GM18907 (cell line): ENCODE data around the gene ZNF32.
"Not testable (repeated sequence)": the region's sequence is repeated elsewhere in the genome, so short reads cannot be mapped to it uniquely, and the experiment has no call there.

Source experiments
- ATAC-seq: cut with Tn5 transposase; IDR thresholded peaks from one replicate; pipeline ENCODE4 v1.9.1; 2021; ENCODE audit warnings: mild to moderate bottlenecking, moderate library complexity; ENCODE audit not compliant: unreplicated experiment

Gene ZNF32

DNA sequence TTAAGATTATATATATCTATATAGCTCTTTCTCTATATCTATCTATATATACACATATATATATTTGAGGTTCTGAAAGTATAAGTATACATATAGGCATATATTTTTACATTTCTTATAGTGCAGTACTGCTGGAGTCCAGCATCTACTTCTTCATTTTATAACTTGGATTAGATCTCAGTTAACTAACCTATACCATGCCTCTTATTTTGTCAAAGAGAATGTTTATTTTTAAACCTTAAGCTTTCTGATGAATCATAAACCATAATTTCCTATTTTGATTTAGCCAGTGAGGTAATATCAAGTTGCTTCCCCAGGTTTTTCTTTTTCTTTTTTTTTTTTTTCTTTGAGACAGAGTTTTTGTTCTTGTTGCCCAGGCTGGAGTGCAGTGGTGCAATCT lies 8.1 kb downstream of the ZNF32 start:
- ATAC-seq: no peak

- ATAC-seq: not testable (repeated sequence)
These were observed 12.9 kb downstream of the ZNF32 start for GRCh38 chr10:43635816-43636215.

- ATAC-seq: no peak
These were observed 19.7 kb downstream of the ZNF32 start for GRCh38 chr10:43628956-43629355.

DNA sequence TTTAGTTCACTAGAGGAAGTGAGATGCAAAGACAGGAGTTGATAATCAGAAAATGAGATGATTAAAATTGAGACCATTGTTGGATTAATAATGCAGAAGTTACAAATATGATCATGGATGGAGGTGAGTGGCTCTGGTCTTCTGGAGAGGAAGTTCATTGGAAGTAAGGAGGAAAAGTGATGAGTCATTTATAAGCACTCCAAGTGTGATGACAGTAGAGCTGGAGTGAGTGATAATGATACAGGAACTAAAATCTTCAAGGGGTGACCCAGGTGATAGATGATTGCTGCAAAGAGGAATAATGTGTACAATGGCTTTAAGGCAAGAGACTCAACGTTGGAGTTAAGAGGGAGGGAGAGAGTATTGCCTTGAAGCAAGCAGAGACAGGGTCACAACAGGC lies 20.7 kb downstream of the ZNF32 start:
- ATAC-seq: no peak

DNA sequence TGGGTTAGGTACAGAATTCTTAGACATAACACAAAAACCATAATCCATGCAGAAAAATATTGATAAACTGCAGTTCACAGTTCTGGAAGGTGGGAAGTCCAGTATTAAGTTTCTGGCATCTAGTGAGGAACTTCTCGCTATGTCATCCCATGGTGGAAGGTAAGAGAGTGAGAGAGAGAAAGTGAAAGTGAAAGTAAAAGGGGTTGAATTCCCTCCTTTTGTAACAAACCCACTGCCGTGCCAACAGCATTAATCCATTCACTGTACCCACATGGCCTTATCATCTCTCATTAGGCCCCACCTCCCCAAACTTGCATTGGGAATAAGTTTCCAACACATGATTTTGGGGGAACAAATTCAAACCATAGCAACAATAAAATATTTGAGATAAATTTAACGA lies 25.3 kb downstream of the ZNF32 start:
- ATAC-seq: no peak

DNA sequence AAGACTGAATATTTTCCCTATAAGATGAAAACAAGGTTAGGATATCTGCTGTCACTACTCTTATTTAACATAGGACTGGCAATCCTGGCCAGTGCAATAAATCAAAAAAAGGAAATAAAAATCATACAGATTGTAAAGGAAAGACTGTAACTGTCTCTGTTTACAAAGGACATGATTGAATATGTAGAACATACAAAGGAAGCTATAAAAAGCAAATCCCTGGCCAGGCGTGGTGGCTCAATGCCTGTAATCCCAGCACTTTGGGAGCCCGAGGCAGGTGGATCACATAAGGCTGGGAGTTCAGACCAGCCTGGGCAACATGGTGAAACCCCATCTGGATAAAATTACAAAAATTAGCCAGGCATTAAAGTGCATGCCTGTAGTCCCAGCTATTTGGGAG lies 26.6 kb downstream of the ZNF32 start:
- ATAC-seq: no peak

DNA sequence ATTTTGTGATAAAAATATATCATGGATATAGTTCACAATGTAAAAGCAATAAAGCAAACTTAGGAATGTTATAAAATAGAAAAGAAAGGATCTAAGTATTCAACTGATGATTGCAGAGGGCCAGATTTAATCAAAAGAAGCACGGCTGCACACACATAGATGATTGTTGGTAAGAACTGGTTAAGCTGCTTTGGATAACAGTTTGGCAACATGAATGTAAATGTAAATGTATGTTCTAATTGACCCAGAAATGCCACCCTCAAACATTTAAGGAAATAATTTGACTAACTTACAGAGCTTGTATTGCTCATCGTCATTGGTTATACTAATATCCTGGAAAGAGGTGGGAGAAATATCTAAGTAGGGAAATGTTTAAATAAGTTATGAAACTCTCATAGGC lies 29.3 kb downstream of the ZNF32 start:
- ATAC-seq: no peak

DNA sequence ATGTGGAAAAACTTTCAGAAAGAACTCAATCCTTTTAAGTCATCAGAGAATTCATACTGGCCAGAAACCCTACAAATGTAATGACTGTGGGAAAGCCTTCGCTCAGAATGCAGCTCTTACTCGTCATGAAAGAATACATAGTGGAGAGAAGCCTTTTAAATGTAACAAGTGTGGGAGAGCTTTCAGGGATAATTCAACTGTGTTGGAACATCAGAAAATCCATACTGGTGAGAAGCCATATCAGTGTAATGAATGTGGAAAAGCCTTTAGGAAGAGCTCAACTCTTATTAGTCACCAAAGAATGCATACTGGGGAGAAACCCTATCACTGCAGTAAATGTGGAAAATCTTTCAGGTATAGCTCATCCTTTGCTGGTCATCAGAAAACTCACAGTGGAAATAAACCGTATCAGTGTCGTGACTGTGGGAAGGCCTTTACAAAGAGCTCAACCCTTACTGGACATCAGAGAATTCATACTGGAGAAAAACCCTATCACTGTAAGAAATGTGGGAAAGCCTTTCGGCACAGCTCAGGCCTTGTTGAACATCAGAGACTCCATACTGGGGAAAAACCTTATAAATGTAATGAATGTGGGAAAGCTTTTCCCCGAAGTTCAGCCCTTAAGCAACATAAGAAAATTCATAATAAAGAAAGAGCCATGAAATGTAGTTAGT lies 31.8 kb downstream of the ZNF32 start:
- ATAC-seq: no peak

GRCh38 chr10:43610636-43611035 lies 38.0 kb downstream of the ZNF32 start:
- ATAC-seq: no peak

DNA sequence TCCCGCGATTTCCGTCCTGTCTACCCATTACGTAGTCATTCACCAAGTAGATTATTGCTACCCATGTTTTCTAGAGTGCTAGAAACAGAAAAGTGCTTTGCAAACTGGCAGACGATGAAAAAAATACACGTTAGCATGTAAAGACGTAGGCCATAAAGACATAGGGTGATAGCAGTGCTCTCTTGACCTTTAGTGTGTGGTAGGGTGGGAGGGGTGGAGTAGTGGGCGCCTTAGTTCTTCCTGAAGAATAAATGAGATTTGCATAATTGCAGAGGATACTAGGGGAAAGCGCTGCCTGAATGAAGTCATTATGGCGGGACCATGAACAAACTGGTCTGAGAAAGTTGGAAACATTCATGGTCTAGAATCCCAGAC lies 41.5 kb downstream of the ZNF32 start:
- no peak for ATAC-seq

DNA sequence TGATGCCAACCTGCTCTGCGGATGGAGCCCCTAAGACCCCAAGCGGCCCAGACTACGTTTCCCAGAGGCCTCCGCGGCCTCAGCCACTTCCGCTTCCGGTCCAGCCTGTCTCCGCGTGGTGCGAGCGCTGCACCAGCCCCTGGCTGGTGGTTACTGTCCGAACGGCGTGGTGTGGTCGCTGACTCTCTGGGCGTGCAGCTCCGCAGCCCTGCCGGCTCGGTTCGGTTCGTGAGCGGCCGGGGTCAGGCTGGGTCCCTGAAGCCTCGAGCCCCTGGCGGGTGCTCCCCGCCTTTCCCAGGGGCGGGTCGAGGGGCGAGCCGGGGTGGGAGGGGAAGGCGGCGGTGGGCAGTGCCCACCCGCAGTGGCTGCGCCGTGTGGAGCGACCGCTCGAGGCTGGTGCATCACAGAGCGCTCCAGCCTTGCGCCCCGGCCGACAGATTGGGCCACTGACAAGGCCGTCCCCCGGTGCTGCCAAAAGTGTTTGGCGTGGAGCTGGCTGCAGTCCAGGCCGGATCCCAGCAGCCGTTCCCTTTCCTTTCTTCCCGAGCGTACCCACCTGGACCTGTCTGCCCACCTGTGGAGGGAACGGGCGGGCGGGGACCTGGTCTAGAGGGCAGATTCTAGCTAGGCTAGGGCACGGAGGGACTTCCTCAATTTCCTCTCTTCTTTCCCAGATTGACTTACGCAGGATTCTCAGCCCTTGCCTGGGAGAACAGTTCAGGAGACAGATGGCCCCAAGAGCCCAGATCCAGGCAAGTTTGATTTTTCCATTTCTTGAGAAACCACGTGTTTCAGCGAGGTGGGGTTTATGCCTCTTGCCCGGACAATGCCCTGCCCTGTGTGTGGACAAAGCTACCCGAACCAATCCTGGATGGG lies 42.1 kb downstream of the ZNF32 start, which contains the start of gene ZNF485:
TSS of gene ZNF485 (plus strand) at position 116 of the 876 bp plus-strand sequence. CDS start at position 729, 613 bp downstream.
- peak; percentile 99 for ATAC-seq

GRCh38 chr10:43605850-43606322 lies 42.8 kb downstream of the ZNF32 start:
- ATAC-seq: peak; percentile 25

GRCh38 chr10:43601576-43601975 lies 47.1 kb downstream of the ZNF32 start:
- not testable (repeated sequence) for ATAC-seq

- no peak for ATAC-seq
These were observed 49.3 kb downstream of the ZNF32 start for GRCh38 chr10:43599333-43599732.

DNA sequence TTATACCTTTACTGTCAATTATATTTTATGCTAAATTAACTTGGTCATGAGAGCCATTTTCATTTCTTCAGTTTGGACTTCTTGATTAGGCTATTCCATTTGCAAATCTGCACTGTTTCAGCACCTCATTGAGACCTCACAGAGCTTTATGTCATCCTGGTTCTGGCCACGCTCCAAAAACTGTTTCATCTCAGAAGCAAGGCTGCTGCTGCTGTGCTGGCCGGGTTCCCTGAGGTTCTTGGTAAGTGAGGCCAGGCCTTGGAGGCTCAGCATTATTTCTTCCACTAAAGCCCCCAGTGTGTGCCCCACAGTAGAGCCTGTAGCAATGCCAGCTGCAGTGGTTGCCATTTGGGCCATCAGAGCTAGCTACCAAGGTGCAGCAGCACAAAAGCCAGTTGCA lies 50.2 kb downstream of the ZNF32 start:
- no peak for ATAC-seq

- ATAC-seq: no peak
These were observed 52.1 kb downstream of the ZNF32 start for GRCh38 chr10:43596546-43596945.

- ATAC-seq: peak; percentile 55
These were observed 52.9 kb downstream of the ZNF32 start for GRCh38 chr10:43595739-43596298.

DNA sequence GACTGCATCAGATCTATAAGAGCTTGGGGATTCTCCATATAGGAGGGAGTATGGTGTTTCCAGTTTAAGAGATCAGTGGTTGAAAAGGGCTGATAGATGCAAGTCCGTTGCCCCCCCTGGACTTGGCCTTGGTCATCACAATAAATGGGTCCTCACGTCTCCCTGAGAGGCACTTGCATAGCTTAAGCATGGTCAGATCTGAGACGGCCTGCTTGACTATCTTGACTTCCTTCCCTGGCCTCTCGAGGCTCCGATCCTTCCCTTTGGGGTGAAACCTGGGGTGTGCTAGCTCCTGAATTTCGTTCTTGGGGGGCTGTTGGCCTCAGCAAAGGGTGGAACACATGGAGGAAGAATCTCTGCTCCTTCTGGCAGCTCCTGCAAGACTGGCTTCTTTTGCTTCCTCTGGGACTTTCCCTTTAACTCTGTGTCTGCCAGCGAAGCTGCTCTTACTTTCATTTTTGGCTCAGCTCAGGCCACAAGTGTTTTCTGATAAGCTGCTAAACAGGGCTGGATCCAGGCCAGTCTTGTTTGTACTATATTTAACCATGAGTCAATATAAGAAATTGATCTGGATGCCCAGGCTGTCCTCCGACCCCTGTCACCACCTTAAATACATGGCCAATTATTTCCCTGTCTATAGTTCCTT lies 53.6 kb downstream of the ZNF32 start:
- peak; percentile 96 for ATAC-seq
